IMR-90 (cell line): ENCODE data around the gene ARPC4. TPM values are rescaled to one million over a fixed set of nuclear protein-coding genes. Genes with fewer than 3 reads are reported as not detected.
"Not testable (repeated sequence)": the region's sequence is repeated elsewhere in the genome, so short reads cannot be mapped to it uniquely, and the experiment has no call there.

ENCODE experiments used
- ATAC-seq: fragments of 200-7000 bp; cut with Tn5 transposase; 2 replicates; pipeline ENCODE4 v1.9.1; 2020; ENCODE audit warnings: low read depth, mild to moderate bottlenecking, moderate library complexity
- BruUV-seq: library from RNA; stranded (reverse); fragments of 400-500 nt; replicated peaks from 2 replicates; lab custom pipeline; 2021; lab: Mats Ljungman, UMichigan
- CTCF ChIA-PET: fragments of 300-600 bp; formaldehyde crosslinking; extraction: SDS; loops from one replicate; lab custom pipeline; 2021; ENCODE audit warnings: antibody characterized with exemption; lab: Yijun Ruan, JAX
- POLR2A ChIA-PET: fragments of 300-600 bp; sonication (Branson Sonifier 250); formaldehyde crosslinking; loops from one replicate; lab custom pipeline; 2022; ENCODE audit warnings: antibody characterized with exemption; ENCODE audit not compliant: unreplicated experiment; lab: Charles Lee
- DNase-seq: peaks from one replicate; pipeline ENCODE4 v3.0.0; 2013
- H2AFZ ChIP-seq: replicated peaks from 2 replicates; pipeline ENCODE3; 2013; ENCODE audit warnings: low read length, mild to moderate bottlenecking; ENCODE audit not compliant: poor library complexity
- H2AK5ac ChIP-seq: 2 replicates; pipeline ENCODE4 v1.6.1; 2013; ENCODE audit warnings: low read depth, low read length, inconsistent platforms
- H2AK9ac ChIP-seq: replicated peaks from 2 replicates; pipeline ENCODE3; 2013; ENCODE audit warnings: mild to moderate bottlenecking, low read depth, low read length, moderate library complexity; ENCODE audit not compliant: poor library complexity
- H2BK120ac ChIP-seq: 2 replicates; pipeline ENCODE4 v1.6.1; 2013; ENCODE audit warnings: low read depth, low read length, inconsistent platforms
- H2BK15ac ChIP-seq: 3 replicates; pipeline ENCODE4 v1.6.1; 2013; ENCODE audit warnings: low read depth, low read length, inconsistent platforms
- H2BK20ac ChIP-seq: 2 replicates; pipeline ENCODE4 v1.6.1; 2013; ENCODE audit warnings: low read depth, mild to moderate bottlenecking, inconsistent platforms, low read length, moderate library complexity
- H2BK5ac ChIP-seq: 2 replicates; pipeline ENCODE4 v1.6.1; 2013; ENCODE audit warnings: mild to moderate bottlenecking, low read depth, low read length, inconsistent platforms; ENCODE audit not compliant: poor library complexity, severe bottlenecking
- H3K14ac ChIP-seq: replicated peaks from 2 replicates; pipeline ENCODE4 v1.6.1; 2013; ENCODE audit warnings: low read depth, low read length, inconsistent platforms
- H3K18ac ChIP-seq: 2 replicates; pipeline ENCODE4 v1.6.1; 2013; ENCODE audit warnings: low read depth, low read length, control low read depth
- H3K23ac ChIP-seq: 2 replicates; pipeline ENCODE4 v1.6.1; 2013; ENCODE audit warnings: low read depth, low read length, inconsistent platforms
- H3K27ac ChIP-seq: 2 replicates; pipeline ENCODE4 v1.5.1; 2013; ENCODE audit warnings: mild to moderate bottlenecking, control low read depth, low read length; ENCODE audit not compliant: insufficient read depth
- H3K27me3 ChIP-seq: 2 replicates; pipeline ENCODE4 v1.6.1; 2013; ENCODE audit warnings: low read length; ENCODE audit not compliant: control insufficient read depth, insufficient read depth
- H3K36me3 ChIP-seq: 2 replicates; pipeline ENCODE4 v1.6.1; 2013; ENCODE audit warnings: low read length, mixed read lengths; ENCODE audit not compliant: control insufficient read depth, insufficient read depth
- H3K4ac ChIP-seq: 2 replicates; pipeline ENCODE4 v1.6.1; 2013; ENCODE audit warnings: low read depth, low read length, inconsistent platforms
- H3K4me1 ChIP-seq: 2 replicates; pipeline ENCODE4 v1.6.1; 2013; ENCODE audit warnings: low read length, mixed read lengths; ENCODE audit not compliant: control insufficient read depth, insufficient read depth
- H3K4me2 ChIP-seq: 2 replicates; pipeline ENCODE4 v1.6.1; 2013; ENCODE audit warnings: low read depth, mild to moderate bottlenecking, control low read depth, low read length, moderate library complexity
- H3K4me3 ChIP-seq: 2 replicates; pipeline ENCODE4 v1.5.1; 2013; ENCODE audit warnings: low read depth, mild to moderate bottlenecking, control low read depth, low read length, moderate library complexity; ENCODE audit not compliant: insufficient read depth
- H3K56ac ChIP-seq: 2 replicates; pipeline ENCODE4 v1.6.1; 2013; ENCODE audit warnings: low read length, inconsistent platforms; ENCODE audit not compliant: insufficient read depth; ENCODE audit errors: extremely low read depth
- H3K79me1 ChIP-seq, 2 experiments: 2 replicates each; pipeline ENCODE4 v1.6.1; 2013; ENCODE audit warnings: low read length in 2 of 2, inconsistent platforms in 1 of 2, low read depth in 1 of 2
- H3K9ac ChIP-seq: 2 replicates; pipeline ENCODE4 v1.6.1; 2013; ENCODE audit warnings: low read depth, low read length, control low read depth
- H3K9me1 ChIP-seq: 2 replicates; pipeline ENCODE4 v1.6.1; 2013; ENCODE audit warnings: low read length, inconsistent platforms; ENCODE audit not compliant: insufficient read depth
- H3K9me3 ChIP-seq: 2 replicates; pipeline ENCODE4 v1.6.1; 2013; ENCODE audit warnings: low read length; ENCODE audit not compliant: control insufficient read depth, insufficient read depth
- H4K20me1 ChIP-seq: 2 replicates; pipeline ENCODE4 v1.6.1; 2013; ENCODE audit warnings: low read length, inconsistent platforms; ENCODE audit not compliant: insufficient read depth
- H4K5ac ChIP-seq: 2 replicates; pipeline ENCODE4 v1.6.1; 2013; ENCODE audit warnings: mild to moderate bottlenecking, low read depth, low read length, control low read depth
- H4K8ac ChIP-seq, 2 experiments: 2 replicates each; pipeline ENCODE4 v1.6.1; 2013; ENCODE audit warnings: low read depth in 2 of 2, low read length in 2 of 2, control low read depth in 1 of 2, inconsistent platforms in 1 of 2
- H4K91ac ChIP-seq: 2 replicates; pipeline ENCODE4 v1.6.1; 2013; ENCODE audit warnings: low read depth, low read length, inconsistent platforms; ENCODE audit not compliant: insufficient read depth
- WGBS, 2 experiments: methylation state at CpG; one replicate each; pipeline versions ENCODE4 v1.1.5 to v1.1.7; 2013; ENCODE audit warnings: missing lambda C conversion rate in 2 of 2; ENCODE audit not compliant: insufficient read length in 1 of 2; ENCODE audit errors: extremely low coverage in 2 of 2; 5-methylcytosine and 5-hydroxymethylcytosine counted together
- dilution Hi-C: fragments of 300-500 bp; cut with HindIII; formaldehyde crosslinking; loops from one replicate; pipeline ENCODE4 v1.14.3; 2018; ENCODE audit warnings: low sequenced_read_pairs; ENCODE audit not compliant: unreplicated experiment
- in situ Hi-C: fragments of 300-500 bp; cut with MboI; formaldehyde crosslinking; loops from 3 replicates; pipeline ENCODE4 v1.14.3; 2019; ENCODE audit warnings: low sequenced_read_pairs, inconsistent platforms, mixed read lengths
- intact Hi-C: fragments of 100-400 bp; cut with micrococcal nuclease; formaldehyde crosslinking; loops from 2 replicates; pipeline ENCODE4 v1.10.0; 2022
- polyA plus RNA-seq, 3 experiments: library from polyadenylated mRNA; depleted of rRNA; stranded (reverse); fragments of >200 nt; gene quantifications; 2 replicates each; pipeline ENCODE4 v1.2.3, GENCODE V29; 2012; ENCODE audit warnings: low replicate concordance in 1 of 3
- total RNA-seq: library from RNA; depleted of rRNA; stranded (reverse); fragments of >200 nt; gene quantifications from 2 replicates; pipeline ENCODE4 v1.2.3, GENCODE V29; 2012

ARPC4 gene
- total and polyA plus RNA-seq, 2 of the 4 experiments (the other 2 are of a cell fraction) = 188 to 383 TPM

- H3K4me1 ChIP-seq, dilution Hi-C loops, H3K14ac ChIP-seq, H3K9me3 ChIP-seq, H3K9ac ChIP-seq, H2BK5ac ChIP-seq, H3K4me2 ChIP-seq, H3K27me3 ChIP-seq, H4K8ac ChIP-seq, H3K4me3 ChIP-seq, H2BK120ac ChIP-seq, H2AK9ac ChIP-seq, H3K9me1 ChIP-seq, H2AK5ac ChIP-seq, H3K18ac ChIP-seq, CTCF ChIA-PET, H3K23ac ChIP-seq, H2BK15ac ChIP-seq, H4K5ac ChIP-seq, BruUV-seq, intact Hi-C loops, H4K91ac ChIP-seq, H2BK20ac ChIP-seq, DNase-seq, ATAC-seq, H2AFZ ChIP-seq, H3K56ac ChIP-seq, H4K20me1 ChIP-seq, H3K4ac ChIP-seq, POLR2A ChIA-PET, H3K27ac ChIP-seq, H3K79me1 ChIP-seq, H3K36me3 ChIP-seq, in situ Hi-C loops: not testable (repeated sequence)
- WGBS, 2 experiments = 88% methylated on average over 1 of the region's 6 CpGs; no CpG with 5 or more reads in 1 of the 2 experiments
These were observed 59.0 kb downstream of the ARPC4 start for GRCh38 chr3:9851926-9852325.
